Measurements from ENCODE around the gene EFNA3. TPM values are rescaled to one million over a fixed set of nuclear protein-coding genes. Genes with fewer than 3 reads are reported as not detected.

The EFNA3 gene
- total and polyA plus RNA-seq, 2 donors (not counting 3 experiments of a cell fraction or from before 2014, with no cell fraction given) = 2.2 to 2.5 TPM

DNA sequence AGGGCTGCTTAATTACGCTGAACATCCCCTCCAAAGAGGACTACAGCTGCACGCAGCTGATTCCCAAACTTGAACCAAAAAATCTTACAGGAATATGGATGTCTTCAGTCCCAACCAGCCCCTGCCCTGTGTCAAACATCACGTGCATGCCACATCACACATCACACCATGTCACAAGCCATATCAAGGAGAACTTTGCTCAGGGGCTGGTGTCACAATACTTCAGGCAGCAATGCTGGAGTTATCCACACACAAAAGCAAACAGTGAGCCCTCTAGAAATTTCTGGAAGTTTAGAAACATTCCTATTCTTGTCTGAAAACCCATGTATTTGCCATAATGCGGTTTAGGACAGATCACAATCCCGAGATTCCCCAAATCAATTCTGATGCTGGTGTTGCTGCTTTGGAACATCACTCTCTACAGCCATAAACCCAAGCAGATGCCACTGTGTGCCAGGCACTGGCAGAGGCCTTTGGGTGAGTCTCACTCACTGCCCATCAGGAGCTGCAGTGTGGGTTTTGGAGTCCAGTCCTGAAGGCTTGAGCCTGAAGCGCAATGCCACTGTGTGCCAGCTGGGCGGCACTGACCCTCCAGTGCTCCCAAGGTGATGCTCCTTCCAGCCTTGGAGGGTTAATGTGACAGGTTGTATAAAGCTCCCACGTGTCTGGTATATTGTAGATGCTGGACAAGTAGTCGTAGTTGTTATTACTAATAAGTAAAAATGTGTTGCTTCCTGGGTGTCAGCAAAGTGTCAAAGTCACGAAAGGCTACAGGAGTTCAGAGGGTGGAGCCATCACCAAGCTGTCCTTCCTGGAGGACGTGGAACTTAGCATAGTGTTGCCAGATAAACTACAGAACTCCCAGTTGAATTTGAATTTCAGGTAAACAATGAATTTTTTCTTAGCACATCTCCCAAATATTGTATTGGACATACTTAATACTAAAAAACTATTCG lies 28.9 kb downstream of the EFNA3 start:
- DNase-seq (ENCODE audit: low read depth, low spot score) (no peak), FAIRE-seq (no peak)
- no peaks in the 10 kb centered on the region for H3K9me3 ChIP-seq (replicated peaks; ENCODE audit: control insufficient read depth, insufficient read depth, low read length)
- intact Hi-C loops (cut with micrococcal nuclease) (no loop called here), dilution Hi-C loops (cut with MboI; ENCODE audit: extremely low pct_ligation_motif_present, low sequenced_read_pairs) (no loop called here)
- H2AFZ ChIP-seq (ENCODE audit: low read depth, low read length) = no peak overlapping the region
- TF ChIP-seq, protein P1, sequence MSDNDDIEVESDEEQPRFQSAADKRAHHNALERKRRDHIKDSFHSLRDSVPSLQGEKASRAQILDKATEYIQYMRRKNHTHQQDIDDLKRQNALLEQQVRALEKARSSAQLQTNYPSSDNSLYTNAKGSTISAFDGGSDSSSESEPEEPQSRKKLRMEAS (IDR thresholded peaks at IDR 0.05; ENCODE audit: insufficient read depth, insufficient read length) = no peak
- TF ChIP-seq, protein P2, sequence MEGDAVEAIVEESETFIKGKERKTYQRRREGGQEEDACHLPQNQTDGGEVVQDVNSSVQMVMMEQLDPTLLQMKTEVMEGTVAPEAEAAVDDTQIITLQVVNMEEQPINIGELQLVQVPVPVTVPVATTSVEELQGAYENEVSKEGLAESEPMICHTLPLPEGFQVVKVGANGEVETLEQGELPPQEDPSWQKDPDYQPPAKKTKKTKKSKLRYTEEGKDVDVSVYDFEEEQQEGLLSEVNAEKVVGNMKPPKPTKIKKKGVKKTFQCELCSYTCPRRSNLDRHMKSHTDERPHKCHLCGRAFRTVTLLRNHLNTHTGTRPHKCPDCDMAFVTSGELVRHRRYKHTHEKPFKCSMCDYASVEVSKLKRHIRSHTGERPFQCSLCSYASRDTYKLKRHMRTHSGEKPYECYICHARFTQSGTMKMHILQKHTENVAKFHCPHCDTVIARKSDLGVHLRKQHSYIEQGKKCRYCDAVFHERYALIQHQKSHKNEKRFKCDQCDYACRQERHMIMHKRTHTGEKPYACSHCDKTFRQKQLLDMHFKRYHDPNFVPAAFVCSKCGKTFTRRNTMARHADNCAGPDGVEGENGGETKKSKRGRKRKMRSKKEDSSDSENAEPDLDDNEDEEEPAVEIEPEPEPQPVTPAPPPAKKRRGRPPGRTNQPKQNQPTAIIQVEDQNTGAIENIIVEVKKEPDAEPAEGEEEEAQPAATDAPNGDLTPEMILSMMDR (IDR thresholded peaks at IDR 0.05; ENCODE audit: extremely low read depth in 1 of 2, insufficient read depth in 1 of 2, low read depth in 1 of 2, low read length in 2 of 2) = no peak
- TF ChIP-seq POLR2AphosphoS5 (IDR thresholded peaks at IDR 0.05; ENCODE audit: insufficient read depth, low read depth, low read length) (no peak), POLR2A (IDR thresholded peaks at IDR 0.05; ENCODE audit: low read depth, low read length) (no peak), FOS (IDR thresholded peaks at IDR 0.05; ENCODE audit: borderline replicate concordance, insufficient read depth, low read length) (no peak), MYC (IDR thresholded peaks at IDR 0.05; ENCODE audit: low read depth, low read length) (no peak), EZH2 (IDR thresholded peaks at IDR 0.05; ENCODE audit: borderline replicate concordance, low read depth, low read length, severe bottlenecking) (no peak), JUN (IDR thresholded peaks at IDR 0.05; ENCODE audit: borderline replicate concordance, insufficient read depth, insufficient read length, low read depth) (no peak), GATA2 (IDR thresholded peaks at IDR 0.05; ENCODE audit: insufficient read depth, insufficient read length, low read depth, low read length) (no peak)
- no peaks in the 10 kb centered on the region for H3K79me2 ChIP-seq (ENCODE audit: control insufficient read depth, insufficient read depth, low read length)
- H3K4me2 ChIP-seq (ENCODE audit: insufficient read depth, low read length) = no peak overlapping the region
- H3K4me3 ChIP-seq (replicated peaks in 1 of 3; ENCODE audit: insufficient read depth in 1 of 3, low read depth in 1 of 3, low read length in 3 of 3) = no peak overlapping the region
- no peak overlapping the region for H3K9ac ChIP-seq (replicated peaks; ENCODE audit: extremely low read depth, insufficient read depth, low read length)
- H3K27ac ChIP-seq (ENCODE audit: insufficient read depth, low read depth, low read length) = no peak overlapping the region
- ChIA-PET POLR2A (no interaction called here), CTCF (interaction anchor here (1.0 to 5.9 kb wide), 7 partner anchors 10 to 65 kb away, joined by 3 to 37 read pairs (median 5); partner anchors contain the start of gene KRTCAP2)
- H3K36me3 ChIP-seq (ENCODE audit: control insufficient read depth in 2 of 2, extremely low read depth in 1 of 2, insufficient read depth in 2 of 2, low read length in 2 of 2) = no peaks in the 10 kb centered on the region
- peaks cover 3% of the 10 kb centered on the region for H3K4me1 ChIP-seq (ENCODE audit: control insufficient read depth, extremely low read depth, insufficient read depth, low read length)
- H4K20me1 ChIP-seq (replicated peaks; ENCODE audit: control insufficient read depth, extremely low read depth, insufficient read depth, low read length) = no peaks in the 10 kb centered on the region
- no TSS peak for BruUV-seq (replicated peaks)
- no peaks in the 10 kb centered on the region for H3K9me1 ChIP-seq (replicated peaks; ENCODE audit: control insufficient read depth, extremely low read depth, insufficient read depth, low read length)
- peaks cover 6 to 9% of the 10 kb centered on the region in 2 experiments for H3K27me3 ChIP-seq (ENCODE audit: control insufficient read depth in 2 of 2, insufficient read depth in 2 of 2, low read length in 2 of 2)

Measured in endothelial cell of umbilical vein (primary cell).